Fibroblast of pulmonary artery (primary cell): ENCODE measurements around the gene HPCAL1.
"Not testable (repeated sequence)": the region's sequence is repeated elsewhere in the genome, so short reads cannot be mapped to it uniquely, and the experiment has no call there.

Source experiments
- DNase-seq: peaks from one replicate; pipeline ENCODE4 v3.0.0-alpha.2; 2010; ENCODE audit warnings: low read depth
- H3K4me3 ChIP-seq: replicated peaks from 2 replicates; pipeline ENCODE4 v1.5.1; 2011; ENCODE audit warnings: low read depth, mild to moderate bottlenecking, control low read depth, low read length, moderate library complexity
- TF ChIP-seq, protein P1 (sequence below): IDR thresholded peaks from 2 replicates; pipeline ENCODE4 v1.5.1; 2011; ENCODE audit warnings: mild to moderate bottlenecking, control low read depth, low read length, inconsistent platforms; ENCODE audit errors: missing control alignments

HPCAL1 gene

DNA sequence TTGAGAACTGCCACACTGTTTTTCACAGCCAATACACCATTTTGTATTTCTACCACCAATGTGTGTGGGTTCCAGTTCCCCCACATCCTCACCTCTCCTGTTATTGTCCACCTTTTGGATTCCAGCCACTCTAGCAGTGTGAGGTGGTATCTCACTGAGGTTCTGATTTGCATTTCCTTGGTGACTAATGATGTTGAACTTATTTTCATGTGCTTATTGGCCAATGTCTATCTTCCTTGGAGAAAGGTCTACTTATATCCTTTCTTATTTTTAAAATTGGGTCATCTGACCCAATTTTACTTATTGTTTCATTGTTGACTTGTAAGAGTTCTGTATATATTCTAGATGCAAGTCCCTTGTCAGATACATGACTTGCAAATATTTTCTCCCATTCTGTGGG, 9.1 kb upstream of the HPCAL1 start:
- DNase-seq = no peak
- TF ChIP-seq, protein P1, sequence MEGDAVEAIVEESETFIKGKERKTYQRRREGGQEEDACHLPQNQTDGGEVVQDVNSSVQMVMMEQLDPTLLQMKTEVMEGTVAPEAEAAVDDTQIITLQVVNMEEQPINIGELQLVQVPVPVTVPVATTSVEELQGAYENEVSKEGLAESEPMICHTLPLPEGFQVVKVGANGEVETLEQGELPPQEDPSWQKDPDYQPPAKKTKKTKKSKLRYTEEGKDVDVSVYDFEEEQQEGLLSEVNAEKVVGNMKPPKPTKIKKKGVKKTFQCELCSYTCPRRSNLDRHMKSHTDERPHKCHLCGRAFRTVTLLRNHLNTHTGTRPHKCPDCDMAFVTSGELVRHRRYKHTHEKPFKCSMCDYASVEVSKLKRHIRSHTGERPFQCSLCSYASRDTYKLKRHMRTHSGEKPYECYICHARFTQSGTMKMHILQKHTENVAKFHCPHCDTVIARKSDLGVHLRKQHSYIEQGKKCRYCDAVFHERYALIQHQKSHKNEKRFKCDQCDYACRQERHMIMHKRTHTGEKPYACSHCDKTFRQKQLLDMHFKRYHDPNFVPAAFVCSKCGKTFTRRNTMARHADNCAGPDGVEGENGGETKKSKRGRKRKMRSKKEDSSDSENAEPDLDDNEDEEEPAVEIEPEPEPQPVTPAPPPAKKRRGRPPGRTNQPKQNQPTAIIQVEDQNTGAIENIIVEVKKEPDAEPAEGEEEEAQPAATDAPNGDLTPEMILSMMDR = no peak
- H3K4me3 ChIP-seq = no peak overlapping the region

DNA sequence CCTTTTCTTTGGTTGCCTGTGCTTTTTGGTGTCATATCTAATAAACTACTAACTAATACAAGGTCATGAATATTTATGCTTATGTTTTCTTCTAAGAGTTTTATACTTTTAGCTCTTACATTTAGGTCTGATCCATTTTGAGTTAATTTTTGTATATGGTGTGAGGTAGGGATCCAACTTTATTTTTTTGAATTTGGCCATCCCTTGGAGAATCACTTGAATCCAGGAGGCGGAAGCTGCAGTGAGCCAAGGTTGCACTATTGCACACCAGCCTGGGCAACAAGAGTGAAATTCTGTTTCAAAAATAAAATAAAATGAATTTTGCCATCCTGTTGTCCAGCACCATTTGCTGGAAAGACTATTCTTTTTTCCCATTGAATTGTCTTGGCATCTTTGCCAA, 8.6 kb upstream of the HPCAL1 start:
- no peak for DNase-seq
- TF ChIP-seq, protein P1 = no peak
- no peak overlapping the region for H3K4me3 ChIP-seq

DNA sequence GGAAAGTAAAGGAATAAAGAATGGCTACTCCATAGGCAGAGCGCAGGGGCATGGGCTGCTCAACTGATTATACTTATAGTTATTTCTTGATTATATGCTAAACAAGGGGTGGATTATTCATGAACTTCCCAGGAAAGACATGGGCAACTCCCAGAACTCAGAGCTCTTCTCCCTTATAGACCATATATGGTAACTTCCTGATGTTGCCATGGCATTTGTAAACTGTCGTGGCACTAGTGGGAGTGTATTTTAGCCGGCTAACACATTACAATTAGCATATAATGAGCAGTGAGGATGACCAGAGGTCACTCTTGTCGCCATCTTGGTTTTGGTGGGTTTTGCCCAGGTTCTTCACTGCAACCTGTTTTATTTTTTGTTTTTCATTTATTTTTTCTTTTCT, 7.1 kb upstream of the HPCAL1 start:
- H3K4me3 ChIP-seq, DNase-seq: not testable (repeated sequence)

DNA sequence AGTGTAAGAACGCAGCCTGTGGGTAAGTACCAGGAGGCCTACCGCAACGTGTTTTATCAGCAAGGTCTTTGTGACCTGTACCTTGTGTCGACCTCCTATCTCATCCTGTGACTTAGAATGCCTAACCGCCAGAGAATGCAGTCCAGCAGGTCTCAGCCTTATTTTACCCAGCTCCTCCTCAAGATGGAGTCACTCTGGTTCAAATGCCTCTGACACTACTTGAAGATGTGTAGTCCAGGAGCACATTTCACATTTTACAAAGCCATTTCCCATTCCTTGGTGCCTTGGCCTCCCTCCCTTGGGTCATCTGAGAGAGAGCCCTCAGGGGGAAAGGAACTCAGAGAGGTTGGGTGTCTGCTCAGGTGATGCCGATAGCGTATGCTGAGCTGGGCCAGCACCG, 6.6 kb upstream of the HPCAL1 start:
- TF ChIP-seq, protein P1 = no peak
- DNase-seq = no peak
- no peak overlapping the region for H3K4me3 ChIP-seq

DNA sequence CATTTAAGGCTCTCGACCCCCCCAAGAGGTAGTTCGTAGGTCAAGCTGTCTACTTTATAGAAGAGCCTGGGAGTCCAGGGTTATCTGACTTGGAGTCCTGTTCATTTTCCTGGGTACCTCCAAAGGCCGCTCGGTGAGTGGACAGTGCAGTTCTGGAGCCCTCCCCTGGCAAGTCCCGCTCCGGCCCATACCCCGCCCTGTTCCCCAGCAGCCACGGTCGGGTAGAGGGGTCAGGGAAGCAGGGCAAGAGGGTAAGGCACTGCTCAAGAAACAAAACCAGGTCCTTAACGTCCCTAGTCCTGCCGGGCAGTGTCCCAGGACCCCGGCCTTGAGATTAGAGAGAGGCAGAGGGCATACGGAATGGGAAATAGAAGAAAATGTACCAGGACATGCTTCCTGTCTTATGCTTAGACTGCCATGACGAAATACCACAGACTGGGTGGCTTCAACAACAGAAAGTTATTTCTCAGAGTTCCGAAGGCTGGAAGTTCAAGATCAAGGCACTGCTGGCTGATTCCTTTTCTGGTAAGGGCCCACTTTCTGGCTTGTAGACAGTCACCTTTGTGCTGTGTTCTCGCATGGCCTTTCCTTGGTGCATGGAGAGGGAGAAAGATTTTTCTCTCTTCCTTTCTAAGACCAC, 5.4 kb upstream of the HPCAL1 start:
- no peak for DNase-seq
- no peak overlapping the region for H3K4me3 ChIP-seq
- TF ChIP-seq, protein P1 = no peak

DNA sequence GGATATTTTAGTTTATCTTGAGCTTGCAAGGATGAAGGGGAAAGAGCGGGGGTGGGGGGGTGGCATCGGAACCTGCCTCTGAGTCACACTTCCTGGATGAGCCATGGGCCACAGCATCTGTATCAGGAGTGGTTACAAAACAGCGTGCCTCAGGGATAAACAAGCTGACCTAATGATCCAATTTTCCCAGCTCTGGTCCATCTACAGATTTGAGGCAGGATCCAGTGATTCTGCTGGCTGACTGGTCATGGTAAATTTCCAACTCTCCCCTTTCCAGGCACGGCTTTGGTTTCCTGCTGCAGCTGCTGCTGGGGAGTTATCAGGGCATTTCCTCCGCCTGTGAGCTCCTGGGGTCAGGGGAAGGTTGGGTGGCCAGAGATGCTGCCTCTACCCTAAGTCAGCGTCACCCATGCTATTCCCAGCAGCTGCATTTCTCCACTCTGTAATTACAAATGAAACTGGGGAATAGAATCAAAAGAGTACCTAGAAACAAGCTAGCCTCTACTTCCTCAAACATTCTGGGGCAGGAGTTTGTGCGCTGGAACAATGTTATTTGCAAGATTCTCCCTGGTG, 4.7 kb upstream of the HPCAL1 start:
- H3K4me3 ChIP-seq = no peak overlapping the region
- peak; percentile 87 for DNase-seq
- TF ChIP-seq, protein P1 = no peak

DNA sequence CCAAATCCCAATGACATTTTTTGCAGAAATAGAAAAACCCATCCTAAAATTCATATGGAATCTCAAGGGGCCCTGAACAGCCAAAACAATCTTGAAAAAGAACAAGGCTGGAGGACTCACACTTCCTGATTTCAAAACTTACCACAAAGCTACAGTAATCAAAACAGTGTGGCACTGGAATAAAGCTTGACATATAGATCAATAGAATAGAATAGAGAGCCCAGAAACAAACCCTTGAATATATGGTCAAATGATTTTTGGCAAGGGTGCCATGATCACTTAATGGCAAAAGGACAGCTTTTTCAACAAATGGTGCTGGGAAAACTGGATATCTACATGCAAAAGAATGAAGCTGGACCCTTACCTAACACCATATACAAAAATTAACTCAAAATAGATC, 3.9 kb upstream of the HPCAL1 start:
- DNase-seq = not testable (repeated sequence)

DNA sequence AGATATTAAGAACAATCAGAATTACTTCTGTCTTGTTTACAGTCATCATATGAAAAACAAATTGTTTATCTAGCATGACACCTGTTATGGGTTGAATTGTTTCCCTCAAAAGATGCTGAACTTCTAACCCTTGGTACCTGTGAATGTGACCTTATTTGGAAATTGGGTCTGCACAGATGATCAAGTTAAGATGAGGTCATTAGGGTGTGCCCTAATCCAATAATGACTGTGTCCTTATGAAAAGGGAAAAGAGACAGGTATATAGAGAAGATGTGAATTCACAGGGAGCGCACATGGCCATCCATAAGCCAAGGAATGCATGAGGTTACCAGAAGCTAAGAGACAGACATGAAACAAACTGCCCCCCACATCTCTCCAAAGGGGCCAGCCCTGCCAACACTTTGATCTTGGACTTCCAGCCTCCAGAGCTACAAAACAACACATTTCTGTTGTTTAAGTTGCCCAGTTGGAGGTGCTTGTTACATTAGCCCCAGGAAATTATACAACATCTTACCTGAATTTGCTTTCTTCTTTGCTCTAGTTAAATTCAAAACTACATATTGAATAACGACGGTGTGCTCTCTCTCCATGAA, 2.3 kb upstream of the HPCAL1 start:
- no peak overlapping the region for H3K4me3 ChIP-seq
- DNase-seq = no peak
- TF ChIP-seq, protein P1 = no peak

More for the DNA sequence above, 3.9 kb upstream of the HPCAL1 start:
- H3K4me3 ChIP-seq = not testable (repeated sequence)
